Activated CD4-positive, alpha-beta memory T cell treated with anti-CD3 and anti-CD28 coated beads, Interleukin-2, amount 10 ng/mL, durations not matched to agents 7 days and 5 days (primary cell): ENCODE results near the gene CHAMP1. TPM values are rescaled to one million over a fixed set of nuclear protein-coding genes. Genes with fewer than 3 reads are reported as not detected.
"Not testable (repeated sequence)": the region's sequence is repeated elsewhere in the genome, so short reads cannot be mapped to it uniquely, and the experiment has no call there.

Experiments
- CTCF ChIA-PET: fragments of 350-600 bp; sonication (Branson Sonifier 250); formaldehyde crosslinking; loops from one replicate; lab custom pipeline; 2021; ENCODE audit warnings: antibody characterized with exemption, inconsistent platforms; lab: Charles Lee
- POLR2A ChIA-PET: fragments of 350-600 bp; sonication (Branson Sonifier 250); formaldehyde crosslinking; loops from one replicate; lab custom pipeline; 2021; ENCODE audit warnings: antibody characterized with exemption; lab: Charles Lee
- DNase-seq: peaks from one replicate; pipeline ENCODE4 v3.0.0-alpha.2; 2020
- H3K27ac Mint-ChIP-seq: one replicate; pipeline ENCODE4 v1.8.0; 2021; ENCODE audit warnings: mild to moderate bottlenecking, mixed read lengths
- H3K27me3 Mint-ChIP-seq: one replicate; pipeline ENCODE4 v1.8.0; 2021; ENCODE audit warnings: mixed read lengths
- H3K36me3 Mint-ChIP-seq: one replicate; pipeline ENCODE4 v1.8.0; 2021; ENCODE audit warnings: low read depth, mixed read lengths
- H3K4me1 Mint-ChIP-seq: one replicate; pipeline ENCODE4 v1.8.0; 2021; ENCODE audit warnings: mixed read lengths
- H3K4me3 Mint-ChIP-seq: one replicate; pipeline ENCODE4 v1.8.0; 2021; ENCODE audit warnings: mild to moderate bottlenecking, mixed read lengths
- H3K9me3 Mint-ChIP-seq: one replicate; pipeline ENCODE4 v1.8.0; 2021; ENCODE audit warnings: mixed read lengths
- total RNA-seq, 2 experiments: library from RNA; stranded (reverse); gene quantifications; one replicate each; pipeline ENCODE4 v1.2.3, GENCODE V29; 2021

Gene CHAMP1
- total RNA-seq, 2 experiments from 2014 or later = 30.6 to 32.8 TPM

- H3K9me3 Mint-ChIP-seq, H3K27ac Mint-ChIP-seq, H3K36me3 Mint-ChIP-seq, POLR2A ChIA-PET, DNase-seq, H3K4me1 Mint-ChIP-seq, H3K4me3 Mint-ChIP-seq: not testable (repeated sequence)
- H3K27me3 Mint-ChIP-seq = peaks cover 31% of the 10 kb centered on the region
- CTCF ChIA-PET = interaction anchor here (0.7 to 1.4 kb wide), 2 partner anchors 12 to 15 kb away, joined by 3 to 4 read pairs; no protein-coding TSS in a partner anchor
These were observed 38.5 kb downstream of the CHAMP1 start for GRCh38 chr13:114352763-114353162.

GRCh38 chr13:114353382-114353781, 39.1 kb downstream of the CHAMP1 start:
- H3K36me3 Mint-ChIP-seq, H3K4me1 Mint-ChIP-seq, POLR2A ChIA-PET, DNase-seq, H3K9me3 Mint-ChIP-seq, H3K27ac Mint-ChIP-seq, H3K4me3 Mint-ChIP-seq: not testable (repeated sequence)
- H3K27me3 Mint-ChIP-seq = peaks cover 25% of the 10 kb centered on the region
- CTCF ChIA-PET = interaction anchor here (1.4 kb wide), 1 partner anchor 12 kb away, joined by 4 read pairs; no protein-coding TSS in a partner anchor

Other genes starting within 250 kb of the CHAMP1 start
- 10 to 100 TPM; 97.2 to 99.3 TPM for gene RASA3, start 181.9 kb upstream of the CHAMP1 start, total RNA-seq
- not detected for gene CFAP97D2, start 135.2 kb upstream of the CHAMP1 start, total RNA-seq
- 10 to 100 TPM; 59.6 to 64.0 TPM for gene CDC16, start 79.6 kb upstream of the CHAMP1 start, total RNA-seq
- gene UPF3A, start 32.9 kb upstream of the CHAMP1 start, total RNA-seq = 10 to 100 TPM; 46.2 to 52.8 TPM